Activated gamma-delta T cell treated with anti-CD3 and anti-CD28 coated beads, Interleukin-2, amount 50 U/mL, for 16 hours (primary cell): Measurements from ENCODE around the gene KCNH8.

ENCODE experiments used
- DNase-seq: peaks from one replicate; pipeline ENCODE4 v3.0.0-alpha.2; 2020; ENCODE audit warnings: low read depth

The KCNH8 gene

GRCh38 chr3:19364148-19364547 is 215.8 kb downstream of the KCNH8 start:
- DNase-seq, result no peak

- no peak for DNase-seq
Observed at GRCh38 chr3:19365471-19365870, 217.2 kb downstream of the KCNH8 start.

- no peak for DNase-seq
Observed at GRCh38 chr3:19384868-19385267, 236.6 kb downstream of the KCNH8 start.

- DNase-seq, result no peak
Observed at GRCh38 chr3:19392150-19392549, 243.8 kb downstream of the KCNH8 start.

- DNase-seq, result no peak
Observed at GRCh38 chr3:19394946-19395345, 246.6 kb downstream of the KCNH8 start.

- no peak for DNase-seq
Observed at GRCh38 chr3:19396726-19397125, 248.4 kb downstream of the KCNH8 start.

GRCh38 chr3:19399356-19399755 is 251.0 kb downstream of the KCNH8 start:
- DNase-seq, result no peak

GRCh38 chr3:19399836-19400235 is 251.5 kb downstream of the KCNH8 start:
- no peak for DNase-seq

GRCh38 chr3:19420159-19420558 is 271.8 kb downstream of the KCNH8 start:
- DNase-seq, result no peak

- no peak for DNase-seq
Observed at GRCh38 chr3:19425825-19426224, 277.5 kb downstream of the KCNH8 start.

GRCh38 chr3:19427422-19428149 is 279.3 kb downstream of the KCNH8 start:
- no peak for DNase-seq

- DNase-seq, result no peak
Observed at GRCh38 chr3:19428729-19429128, 280.4 kb downstream of the KCNH8 start.

GRCh38 chr3:19432669-19433068 is 284.4 kb downstream of the KCNH8 start:
- DNase-seq, result no peak

GRCh38 chr3:19436746-19437145 is 288.4 kb downstream of the KCNH8 start:
- no peak for DNase-seq

- no peak for DNase-seq
Observed at GRCh38 chr3:19439944-19440343, 291.6 kb downstream of the KCNH8 start.

GRCh38 chr3:19446138-19446537 is 297.8 kb downstream of the KCNH8 start:
- DNase-seq, result no peak

GRCh38 chr3:19446687-19447086 is 298.4 kb downstream of the KCNH8 start:
- DNase-seq, result no peak

GRCh38 chr3:19455546-19455945 is 307.2 kb downstream of the KCNH8 start:
- DNase-seq, result no peak

GRCh38 chr3:19456738-19457137 is 308.4 kb downstream of the KCNH8 start:
- DNase-seq, result no peak

- DNase-seq, result no peak
Observed at GRCh38 chr3:19457449-19457848, 309.1 kb downstream of the KCNH8 start.

- DNase-seq, result no peak
Observed at GRCh38 chr3:19467761-19468160, 319.5 kb downstream of the KCNH8 start.

- no peak for DNase-seq
Observed at GRCh38 chr3:19471138-19471537, 322.8 kb downstream of the KCNH8 start.

GRCh38 chr3:19473971-19474580 is 325.8 kb downstream of the KCNH8 start:
- DNase-seq, result no peak

GRCh38 chr3:19476281-19476680 is 328.0 kb downstream of the KCNH8 start:
- no peak for DNase-seq
